Mucosa of descending colon (tissue), 3 donors: ENCODE measurements around the gene STMND1. TPM values are rescaled to one million over a fixed set of nuclear protein-coding genes. Genes with fewer than 3 reads are reported as not detected.

Experiments
- ATAC-seq: fragments of 200-7000 bp; cut with Tn5 transposase; one replicate; pipeline ENCODE4 v1.9.1; 2020; ENCODE audit warnings: mild to moderate bottlenecking, moderate library complexity
- DNase-seq, 3 donors: peaks; one replicate each; pipeline ENCODE4 v3.0.0-alpha.2; 2020
- H3K36me3 ChIP-seq: fragments of 200-600 bp; one replicate; pipeline ENCODE4 v1.8.0; 2021; ENCODE audit warnings: low read depth, mild to moderate bottlenecking
- H3K4me1 ChIP-seq: fragments of 200-600 bp; one replicate; pipeline ENCODE4 v1.8.0; 2021; ENCODE audit warnings: low read depth, mild to moderate bottlenecking
- H3K4me3 ChIP-seq: fragments of 200-600 bp; one replicate; pipeline ENCODE4 v1.8.0; 2021; ENCODE audit warnings: mild to moderate bottlenecking
- H3K9me3 ChIP-seq: fragments of 200-600 bp; one replicate; pipeline ENCODE4 v1.8.0; 2021; ENCODE audit warnings: mild to moderate bottlenecking
- intact Hi-C, 2 donors: fragments of 100-400 bp; cut with DNase I in 1 of 2; cut with micrococcal nuclease in 1 of 2; formaldehyde crosslinking; loops; one replicate each; pipeline versions ENCODE4 v1.11.0 to v1.11.1; 2022; cut with DNase I, micrococcal nuclease
- total RNA-seq, 3 donors: library from RNA; stranded (reverse); fragmentation: NEBNext Ultra II Directional in 2 of 3; extraction: Animal tissue kit (Norgen Biotek cat#: 25700) in 2 of 3; gene quantifications; one replicate each; pipeline versions ENCODE4 v1.2.1 to v1.2.4, GENCODE V29; 2021 to 2023
- TF ChIP-seq, protein P1 (sequence below): fragments of 200-600 bp; IDR thresholded peaks from one replicate; pipeline ENCODE4 v1.8.0; 2022; ENCODE audit warnings: antibody characterized with exemption, mild to moderate bottlenecking
- donor health status: DM: no; HTN: no; CAD: no; lungs with moderate emphysema.
- donor health status: DM: no; HTN: no; CAD: no.
- donor health status: DM: no; HTN: yes; CAD: no.

Gene STMND1
- total RNA-seq, 3 donors from 2014 or later: 0.47 to 1.9 (median 0.53) TPM

- Histone ChIP-seq H3K4me3 (no peak overlapping the region), H3K4me1 (peaks cover 6% of the 10 kb centered on the region), H3K9me3 (no peaks in the 10 kb centered on the region), H3K36me3 (no peaks in the 10 kb centered on the region)
- DNase-seq: no peak
- no peak for ATAC-seq
- intact Hi-C loops: no loop called here
- TF ChIP-seq, protein P1, sequence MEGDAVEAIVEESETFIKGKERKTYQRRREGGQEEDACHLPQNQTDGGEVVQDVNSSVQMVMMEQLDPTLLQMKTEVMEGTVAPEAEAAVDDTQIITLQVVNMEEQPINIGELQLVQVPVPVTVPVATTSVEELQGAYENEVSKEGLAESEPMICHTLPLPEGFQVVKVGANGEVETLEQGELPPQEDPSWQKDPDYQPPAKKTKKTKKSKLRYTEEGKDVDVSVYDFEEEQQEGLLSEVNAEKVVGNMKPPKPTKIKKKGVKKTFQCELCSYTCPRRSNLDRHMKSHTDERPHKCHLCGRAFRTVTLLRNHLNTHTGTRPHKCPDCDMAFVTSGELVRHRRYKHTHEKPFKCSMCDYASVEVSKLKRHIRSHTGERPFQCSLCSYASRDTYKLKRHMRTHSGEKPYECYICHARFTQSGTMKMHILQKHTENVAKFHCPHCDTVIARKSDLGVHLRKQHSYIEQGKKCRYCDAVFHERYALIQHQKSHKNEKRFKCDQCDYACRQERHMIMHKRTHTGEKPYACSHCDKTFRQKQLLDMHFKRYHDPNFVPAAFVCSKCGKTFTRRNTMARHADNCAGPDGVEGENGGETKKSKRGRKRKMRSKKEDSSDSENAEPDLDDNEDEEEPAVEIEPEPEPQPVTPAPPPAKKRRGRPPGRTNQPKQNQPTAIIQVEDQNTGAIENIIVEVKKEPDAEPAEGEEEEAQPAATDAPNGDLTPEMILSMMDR: no peak
Measured at GRCh38 chr6:17099401-17100059, 2.3 kb upstream of the STMND1 start.

DNA sequence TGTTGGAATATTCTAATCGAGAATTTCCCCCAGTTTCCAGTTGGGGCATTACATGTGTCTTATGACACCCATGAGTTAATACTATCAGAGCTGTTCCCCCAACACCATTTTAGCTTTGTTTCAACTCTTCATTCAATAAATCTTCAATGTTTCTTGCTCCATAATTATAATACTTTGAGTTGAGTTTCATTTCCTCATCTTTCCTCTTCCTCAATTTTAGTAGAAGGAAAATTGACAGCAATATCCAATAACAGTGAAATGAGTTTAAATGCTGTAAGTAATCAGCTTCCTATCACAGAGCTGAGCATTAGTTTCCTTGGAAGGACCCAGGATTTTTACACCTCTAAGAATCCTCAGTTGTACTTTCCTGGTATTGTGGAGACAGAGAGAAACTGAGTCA is 1.0 kb upstream of the STMND1 start:
- Histone ChIP-seq H3K4me3 (no peak overlapping the region), H3K9me3 (no peaks in the 10 kb centered on the region), H3K36me3 (no peaks in the 10 kb centered on the region), H3K4me1 (peaks cover 6% of the 10 kb centered on the region)
- no peak for ATAC-seq
- no peak for DNase-seq
- intact Hi-C loops: no loop called here
- TF ChIP-seq, protein P1: no peak

DNA sequence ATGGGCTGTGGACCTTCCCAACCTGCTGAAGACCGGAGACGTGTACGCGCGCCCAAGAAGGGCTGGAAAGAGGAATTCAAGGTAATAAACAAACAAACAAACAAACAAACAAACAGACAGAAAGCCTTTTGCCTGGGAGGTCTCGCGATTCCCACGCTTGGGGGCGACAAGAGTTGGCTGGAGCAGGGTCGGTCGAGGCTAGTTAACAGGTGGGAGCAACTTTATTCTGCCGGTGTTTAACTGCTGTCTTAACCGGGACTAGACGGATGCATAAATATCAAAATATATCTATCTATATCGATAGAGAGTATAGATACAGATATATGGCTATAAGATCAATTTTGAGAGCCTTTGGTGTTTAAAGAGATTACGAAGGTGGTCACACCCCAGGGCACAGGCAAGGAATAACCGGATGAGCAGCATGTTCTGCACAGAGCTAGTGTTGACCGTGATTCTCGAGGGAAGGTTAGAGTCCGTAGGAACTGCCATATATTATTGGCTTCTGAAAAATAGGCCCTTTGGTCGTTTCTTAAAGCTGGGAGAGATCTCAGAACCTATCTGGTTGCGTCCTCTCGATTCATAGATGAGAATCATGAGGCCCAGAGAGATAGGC is 514 bp downstream of the STMND1 start:
- TF ChIP-seq, protein P1: no peak
- ATAC-seq: peak; percentile 49
- Histone ChIP-seq H3K4me3 (no peak overlapping the region), H3K4me1 (peaks cover 6% of the 10 kb centered on the region), H3K36me3 (no peaks in the 10 kb centered on the region), H3K9me3 (no peaks in the 10 kb centered on the region)
- intact Hi-C loops: no loop called here
- DNase-seq: peak in 2 of 3 donors; percentile 30 to 49

DNA sequence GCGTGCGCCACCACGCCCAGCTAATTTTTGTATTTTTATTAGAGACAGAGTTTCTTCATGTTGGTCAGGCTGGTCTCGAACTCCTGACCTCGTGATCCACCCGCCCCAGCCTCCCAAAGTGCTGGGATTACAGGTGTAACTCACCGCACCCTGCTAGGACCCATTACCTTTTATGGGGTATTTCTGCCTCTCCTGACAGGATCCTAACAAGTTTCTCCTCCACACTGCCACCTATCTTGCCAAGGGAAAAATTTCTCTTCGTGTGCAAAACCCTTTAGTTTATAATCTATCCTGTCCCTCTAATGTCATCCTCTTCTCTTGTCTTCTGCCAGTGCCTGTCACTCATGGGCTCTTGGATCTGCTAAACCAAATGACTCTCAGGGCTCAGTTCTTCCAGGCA is 1.9 kb downstream of the STMND1 start:
- intact Hi-C loops: no loop called here
- TF ChIP-seq, protein P1: no peak
- no peak for ATAC-seq
- Histone ChIP-seq H3K4me1 (peaks cover 6% of the 10 kb centered on the region), H3K36me3 (no peaks in the 10 kb centered on the region), H3K9me3 (no peaks in the 10 kb centered on the region), H3K4me3 (no peak overlapping the region)
- DNase-seq: no peak

- Histone ChIP-seq H3K4me3 (no peak overlapping the region), H3K9me3 (no peaks in the 10 kb centered on the region), H3K4me1 (no peaks in the 10 kb centered on the region), H3K36me3 (no peaks in the 10 kb centered on the region)
- intact Hi-C loops: no loop called here
- TF ChIP-seq, protein P1: no peak
- ATAC-seq (no peak), DNase-seq (no peak)
Measured at GRCh38 chr6:17107863-17108262, 6.0 kb downstream of the STMND1 start.
